Esophagus squamous epithelium (tissue), 5 donors: ENCODE measurements around the gene ROR1. TPM values are rescaled to one million over a fixed set of nuclear protein-coding genes. Genes with fewer than 3 reads are reported as not detected.
A peak's percentile ranks its signal among the peaks of the same experiment; 100 is the strongest.

Experiments used
- DNase-seq: peaks from one replicate; lab custom pipeline; 2025; lab: John Stamatoyannopoulos, UW
- H3K27ac ChIP-seq, 4 donors: fragments of 200-600 bp; sonication (generic); one replicate each; pipeline ENCODE4 v1.5.1; 2016 to 2019; ENCODE audit warnings: mild to moderate bottlenecking in 1 of 4
- H3K27me3 ChIP-seq, 4 donors: fragments of 200-600 bp; sonication (generic); 1 replicate in 3 of 4; 2 replicates in 1 of 4; pipeline versions ENCODE4 v1.5.1 to v1.6.0; 2017 to 2021; ENCODE audit warnings: antibody characterized with exemption in 1 of 4
- H3K36me3 ChIP-seq, 3 donors: fragments of 200-600 bp; sonication (generic); one replicate each; pipeline ENCODE4 v1.5.1; 2016 to 2019
- H3K4me1 ChIP-seq, 3 donors: fragments of 200-600 bp; sonication (generic); one replicate each; pipeline ENCODE4 v1.5.1; 2017 to 2019
- H3K4me3 ChIP-seq, 4 donors: fragments of 200-600 bp; sonication (generic); 1 replicate in 3 of 4; 2 replicates in 1 of 4; pipeline ENCODE4 v1.5.1; 2016 to 2019; ENCODE audit warnings: mild to moderate bottlenecking in 2 of 4, moderate library complexity in 1 of 4
- H3K9me3 ChIP-seq, 3 donors: fragments of 200-600 bp; sonication (generic); one replicate each; pipeline ENCODE4 v1.5.1; 2016 to 2019
- CTCF ChIP-seq, 6 experiments: fragments of 450-650 bp in 4 of 6; fragments of 200-600 bp in 2 of 6; sonication (generic) in 2 of 6; IDR thresholded peaks; one replicate each; pipeline ENCODE4 v1.5.1; 2016 to 2019; ENCODE audit warnings: antibody characterized with exemption in 6 of 6, mild to moderate bottlenecking in 4 of 6, moderate library complexity in 4 of 6
- POLR2A ChIP-seq, 4 donors: fragments of 450-650 bp; IDR thresholded peaks; one replicate each; pipeline ENCODE4 v1.6.1; 2017; ENCODE audit warnings: antibody characterized with exemption in 4 of 4, mild to moderate bottlenecking in 4 of 4, moderate library complexity in 3 of 4
- WGBS, 2 donors: methylation state at CpG; one replicate each; pipeline ENCODE4 v1.1.5; 2018; 5-methylcytosine and 5-hydroxymethylcytosine counted together
- intact Hi-C: fragments of 100-400 bp; cut with DNase I; formaldehyde crosslinking; loops from one replicate; pipeline ENCODE4 v1.15.0; 2022
- total RNA-seq, 4 donors: library from RNA; depleted of rRNA; stranded (reverse); fragments of >200 nt; gene quantifications; one replicate each; pipeline ENCODE4 v1.1.0, GENCODE V29; 2016
- donor health status: DM: yes; HTN: yes; CAD: no.

Gene ROR1
- total RNA-seq, 4 donors from 2014 or later, result 6.6 to 15.3 (median 9.4) TPM

- WGBS, 2 donors, result 27% methylated on average over 3 of the region's 3 CpGs
- no peaks in the 10 kb centered on the region for H3K27me3 ChIP-seq
- peak overlapping the region in 2 of 4 donors; percentile 35 to 43 for H3K27ac ChIP-seq
- TF ChIP-seq POLR2A (IDR thresholded peaks at IDR 0.05), result no peak
- TF ChIP-seq CTCF (IDR thresholded peaks at IDR 0.05), result no peak
- H3K4me3 ChIP-seq, result no peak overlapping the region
- no peak for DNase-seq
- intact Hi-C loops, result no loop called here
- peaks cover 0 to 29% (median 15%) of the 10 kb centered on the region in 3 donors for H3K4me1 ChIP-seq
- H3K9me3 ChIP-seq, result no peaks in the 10 kb centered on the region
- peaks cover 0 to 11% (median 0%) of the 10 kb centered on the region in 3 donors for H3K36me3 ChIP-seq
Observed at GRCh38 chr1:64171797-64172281, 398.0 kb downstream of the ROR1 start.

GRCh38 chr1:64172458-64172983 lies 398.7 kb downstream of the ROR1 start:
- 14 to 22% methylated on average over 3 of the region's 3 CpGs for WGBS, 2 donors
- Histone ChIP-seq H3K4me3 (no peak overlapping the region), H3K27me3 (no peaks in the 10 kb centered on the region), H3K9me3 (no peaks in the 10 kb centered on the region), H3K36me3 (peaks cover 0 to 13% (median 0%) of the 10 kb centered on the region in 3 donors), H3K4me1 (peaks cover 0 to 29% (median 15%) of the 10 kb centered on the region in 3 donors), H3K27ac (peak overlapping the region in 3 of 4 donors; percentile 35 to 43 (median 39))
- TF ChIP-seq CTCF (IDR thresholded peaks at IDR 0.05), result no peak
- TF ChIP-seq POLR2A (IDR thresholded peaks at IDR 0.05), result no peak
- no peak for DNase-seq
- intact Hi-C loops, result no loop called here

- H3K4me3 ChIP-seq, result no peak overlapping the region
- H3K4me1 ChIP-seq, result peaks cover 0 to 29% (median 15%) of the 10 kb centered on the region in 3 donors
- no peaks in the 10 kb centered on the region for H3K27me3 ChIP-seq
- no peak for DNase-seq
- peak overlapping the region in 1 of 4 donors; percentile 6 for H3K27ac ChIP-seq
- peaks cover 0 to 20% (median 0%) of the 10 kb centered on the region in 3 donors for H3K36me3 ChIP-seq
- intact Hi-C loops, result no loop called here
- H3K9me3 ChIP-seq, result no peaks in the 10 kb centered on the region
- WGBS, 2 donors, result 76 to 90% methylated on average over 6 of the region's 6 CpGs
- TF ChIP-seq POLR2A (IDR thresholded peaks at IDR 0.05) (no peak), CTCF (IDR thresholded peaks at IDR 0.05) (no peak)
Observed at GRCh38 chr1:64173336-64173940, 399.6 kb downstream of the ROR1 start.

- H3K36me3 ChIP-seq, result peaks cover 0 to 15% (median 0%) of the 10 kb centered on the region in 3 donors
- no peaks in the 10 kb centered on the region for H3K9me3 ChIP-seq
- peaks cover 0 to 29% (median 15%) of the 10 kb centered on the region in 3 donors for H3K4me1 ChIP-seq
- no peak overlapping the region for H3K4me3 ChIP-seq
- no peaks in the 10 kb centered on the region for H3K27me3 ChIP-seq
- intact Hi-C loops, result no loop called here
- no peak overlapping the region for H3K27ac ChIP-seq
- no peak for TF ChIP-seq CTCF (IDR thresholded peaks at IDR 0.05)
- no peak for DNase-seq
Observed at GRCh38 chr1:64175639-64176038, 401.8 kb downstream of the ROR1 start.

- Histone ChIP-seq H3K27me3 (no peaks in the 10 kb centered on the region), H3K9me3 (no peaks in the 10 kb centered on the region), H3K36me3 (peaks cover 0 to 15% (median 0%) of the 10 kb centered on the region in 3 donors), H3K4me1 (peaks cover 0 to 23% (median 11%) of the 10 kb centered on the region in 3 donors), H3K27ac (no peak overlapping the region), H3K4me3 (no peak overlapping the region)
- intact Hi-C loops, result no loop called here
- TF ChIP-seq CTCF (IDR thresholded peaks at IDR 0.05) (no peak), POLR2A (IDR thresholded peaks at IDR 0.05) (no peak)
- no peak for DNase-seq
- WGBS, 2 donors, result 77 to 81% methylated on average over 3 of the region's 3 CpGs
Observed at GRCh38 chr1:64176659-64177058, 402.8 kb downstream of the ROR1 start.
